Liver (tissue), 9 donors: Measurements from ENCODE around the gene ZNRF3. TPM values are rescaled to one million over a fixed set of nuclear protein-coding genes. Genes with fewer than 3 reads are reported as not detected.

Experiments
- DNase-seq: peaks from one replicate; pipeline ENCODE4 v3.0.0-alpha.2; 2017; ENCODE audit warnings: low spot score
- H3K27ac ChIP-seq, 2 donors: one replicate each; pipeline ENCODE4 v1.7.0; 2013; ENCODE audit warnings: inconsistent platforms in 2 of 2, low read length in 2 of 2, control low read depth in 1 of 2, low read depth in 1 of 2, mild to moderate bottlenecking in 1 of 2
- H3K27me3 ChIP-seq, 4 donors: one replicate each; pipeline versions ENCODE4 v1.6.1 to v1.7.0; 2013; ENCODE audit warnings: low read length in 3 of 4, inconsistent platforms in 1 of 4, mild to moderate bottlenecking in 1 of 4, moderate library complexity in 1 of 4; ENCODE audit not compliant: control insufficient read depth in 4 of 4, insufficient read depth in 4 of 4
- H3K36me3 ChIP-seq, 4 donors: one replicate each; pipeline versions ENCODE4 v1.6.1 to v1.7.0; 2013; ENCODE audit warnings: low read length in 3 of 4, mild to moderate bottlenecking in 3 of 4, low read depth in 1 of 4, moderate library complexity in 1 of 4; ENCODE audit not compliant: control insufficient read depth in 4 of 4, insufficient read depth in 3 of 4
- H3K4me1 ChIP-seq, 4 donors: one replicate each; pipeline versions ENCODE4 v1.6.1 to v1.7.0; 2013; ENCODE audit warnings: low read length in 3 of 4, mild to moderate bottlenecking in 3 of 4, moderate library complexity in 1 of 4; ENCODE audit not compliant: control insufficient read depth in 4 of 4, insufficient read depth in 4 of 4
- H3K4me3 ChIP-seq, 3 donors: one replicate each; pipeline versions ENCODE4 v1.6.1 to v1.7.0; 2013; ENCODE audit warnings: low read length in 3 of 3, control low read depth in 1 of 3, low read depth in 1 of 3, mild to moderate bottlenecking in 1 of 3
- H3K9ac ChIP-seq, 2 donors: one replicate each; pipeline ENCODE4 v1.7.0; 2013; ENCODE audit warnings: low read length in 2 of 2, mild to moderate bottlenecking in 2 of 2, moderate library complexity in 2 of 2, control low read depth in 1 of 2, low read depth in 1 of 2
- H3K9me3 ChIP-seq, 4 donors: one replicate each; pipeline versions ENCODE4 v1.6.1 to v1.7.0; 2013; ENCODE audit warnings: low read length in 3 of 4; ENCODE audit not compliant: control insufficient read depth in 4 of 4
- ATF3 ChIP-seq: IDR thresholded peaks from 2 replicates; pipeline ENCODE4 v1.6.1; 2016; ENCODE audit warnings: antibody characterized with exemption
- EGR1 ChIP-seq, 2 donors: IDR thresholded peaks; 2 replicates each; pipeline ENCODE4 v1.6.1; 2016 to 2018; ENCODE audit warnings: antibody characterized with exemption in 2 of 2, low read depth in 2 of 2
- FOXA1 ChIP-seq: IDR thresholded peaks from 2 replicates; pipeline ENCODE4 v1.6.1; 2016; ENCODE audit warnings: antibody characterized with exemption
- FOXA2 ChIP-seq: IDR thresholded peaks from 2 replicates; pipeline ENCODE4 v1.6.1; 2016; ENCODE audit warnings: antibody characterized with exemption
- GABPA ChIP-seq, 2 donors: IDR thresholded peaks in 1 of 2; conservative IDR thresholded peaks in 1 of 2; 2 replicates each; pipeline ENCODE4 v1.6.1; 2016; ENCODE audit warnings: antibody characterized with exemption in 2 of 2, mild to moderate bottlenecking in 1 of 2, moderate library complexity in 1 of 2
- HNF4A ChIP-seq, 2 donors: conservative IDR thresholded peaks; 2 replicates each; pipeline ENCODE4 v1.6.1; 2016; ENCODE audit warnings: antibody characterized with exemption in 2 of 2, mild to moderate bottlenecking in 2 of 2
- HNF4G ChIP-seq: IDR thresholded peaks from 2 replicates; pipeline ENCODE4 v1.6.1; 2016; ENCODE audit warnings: antibody characterized with exemption
- JUND ChIP-seq, 2 donors: IDR thresholded peaks; 2 replicates each; pipeline ENCODE4 v1.6.1; 2016; ENCODE audit warnings: antibody characterized with exemption in 2 of 2
- MAX ChIP-seq: IDR thresholded peaks from 2 replicates; pipeline ENCODE4 v1.6.1; 2016; ENCODE audit warnings: antibody characterized with exemption
- NR2F2 ChIP-seq: IDR thresholded peaks from 2 replicates; pipeline ENCODE4 v1.6.1; 2016; ENCODE audit warnings: antibody characterized with exemption
- RAD21 ChIP-seq, 2 donors: IDR thresholded peaks; 2 replicates each; pipeline ENCODE4 v1.6.1; 2016; ENCODE audit warnings: antibody characterized with exemption in 2 of 2, mild to moderate bottlenecking in 2 of 2
- RXRA ChIP-seq, 2 donors: IDR thresholded peaks; 2 replicates each; pipeline ENCODE4 v1.6.1; 2017 to 2018; ENCODE audit warnings: antibody characterized with exemption in 2 of 2, mild to moderate bottlenecking in 1 of 2
- SP1 ChIP-seq: IDR thresholded peaks from 2 replicates; pipeline ENCODE4 v1.6.1; 2018; ENCODE audit warnings: antibody characterized with exemption, mild to moderate bottlenecking
- TAF1 ChIP-seq: conservative IDR thresholded peaks from 2 replicates; pipeline ENCODE4 v1.6.1; 2016; ENCODE audit warnings: antibody characterized with exemption, mild to moderate bottlenecking
- YY1 ChIP-seq: IDR thresholded peaks from 2 replicates; pipeline ENCODE4 v1.6.1; 2016; ENCODE audit warnings: antibody characterized with exemption, mild to moderate bottlenecking
- WGBS: extraction: QIAGEN DNeasy Blood & Tissue Kit; methylation state at CpG from one replicate; pipeline ENCODE4 v1.1.7; 2013; 5-methylcytosine and 5-hydroxymethylcytosine counted together
- polyA plus RNA-seq, 2 donors: library from polyadenylated mRNA; stranded (reverse) in 1 of 2; unstranded in 1 of 2; fragments of 200-250 nt in 1 of 2; fragments of >200 nt in 1 of 2; fragmentation: Nextera tagmentation in 1 of 2; extraction: Ambion mirVana in 1 of 2; gene quantifications; one replicate each; pipeline versions ENCODE4 v1.2.1 to v1.2.3, GENCODE V29; 2013 to 2015
- total RNA-seq, 2 donors: library from RNA; depleted of rRNA; stranded (reverse); fragments of >200 nt; gene quantifications; one replicate each; pipeline ENCODE4 v1.2.3, GENCODE V29; 2014
- TF ChIP-seq, protein P1 (sequence below): IDR thresholded peaks from 2 replicates; pipeline ENCODE4 v1.6.1; 2016; ENCODE audit warnings: antibody characterized with exemption, mild to moderate bottlenecking
- TF ChIP-seq, protein P2 (sequence below): IDR thresholded peaks from 2 replicates; pipeline ENCODE4 v1.6.1; 2016; ENCODE audit warnings: antibody characterized with exemption
- TF ChIP-seq, protein P3 (sequence below): fragments of 150-350 bp; IDR thresholded peaks from 2 replicates; pipeline ENCODE4 v1.5.1; 2017; ENCODE audit warnings: improper control_type of control experiment, low read depth, low read length; ENCODE audit not compliant: missing input control
- donor health status: healthy.
- donor health status: healthy.
- donor health status: healthy.
- donor health status: healthy.
- donor health status: healthy.

Gene ZNRF3
- total and polyA plus RNA-seq, 4 donors = 2.2 to 5.9 (median 4.7) TPM

DNA sequence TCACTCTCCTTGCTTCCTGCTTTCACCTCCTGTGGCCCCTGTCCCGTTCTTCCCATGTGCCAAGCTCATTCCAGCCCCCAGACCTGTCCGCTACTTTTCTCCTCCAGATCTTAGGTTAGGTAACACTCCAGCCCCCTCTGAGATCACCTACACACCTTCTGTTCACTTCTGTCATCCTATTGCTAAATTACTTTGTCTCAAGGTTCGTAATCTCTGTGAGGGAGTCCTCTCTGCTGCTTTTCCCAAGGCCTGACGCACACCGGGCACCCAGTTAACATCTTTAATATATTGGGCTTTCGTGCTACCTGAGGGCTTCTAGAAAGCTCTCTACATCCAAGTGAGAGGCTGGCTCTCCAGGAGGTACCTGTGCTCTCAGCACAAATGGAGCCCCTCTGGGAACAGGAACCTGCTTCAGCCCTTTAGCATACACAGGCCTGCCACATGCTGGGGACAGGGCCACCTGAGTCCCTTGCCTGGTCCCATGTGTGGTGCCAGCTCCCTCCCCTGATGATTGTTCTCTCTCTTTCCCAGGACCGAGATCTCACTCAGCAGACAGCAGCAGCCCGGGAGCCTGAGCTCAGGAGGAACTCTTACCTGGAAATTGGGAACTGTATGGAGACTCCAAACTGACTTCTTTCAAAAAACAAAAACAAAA, 169.8 kb downstream of the ZNRF3 start:
- WGBS = 96% methylated on average over 8 of the region's 8 CpGs

GRCh38 chr22:29054251-29054767, 170.9 kb downstream of the ZNRF3 start:
- H3K4me1 ChIP-seq = peaks cover 4 to 17% (median 13%) of the 10 kb centered on the region in 4 donors
- DNase-seq = peak; percentile 62
- 29% methylated on average over 10 of the region's 10 CpGs for WGBS
- TF ChIP-seq, protein P1, sequence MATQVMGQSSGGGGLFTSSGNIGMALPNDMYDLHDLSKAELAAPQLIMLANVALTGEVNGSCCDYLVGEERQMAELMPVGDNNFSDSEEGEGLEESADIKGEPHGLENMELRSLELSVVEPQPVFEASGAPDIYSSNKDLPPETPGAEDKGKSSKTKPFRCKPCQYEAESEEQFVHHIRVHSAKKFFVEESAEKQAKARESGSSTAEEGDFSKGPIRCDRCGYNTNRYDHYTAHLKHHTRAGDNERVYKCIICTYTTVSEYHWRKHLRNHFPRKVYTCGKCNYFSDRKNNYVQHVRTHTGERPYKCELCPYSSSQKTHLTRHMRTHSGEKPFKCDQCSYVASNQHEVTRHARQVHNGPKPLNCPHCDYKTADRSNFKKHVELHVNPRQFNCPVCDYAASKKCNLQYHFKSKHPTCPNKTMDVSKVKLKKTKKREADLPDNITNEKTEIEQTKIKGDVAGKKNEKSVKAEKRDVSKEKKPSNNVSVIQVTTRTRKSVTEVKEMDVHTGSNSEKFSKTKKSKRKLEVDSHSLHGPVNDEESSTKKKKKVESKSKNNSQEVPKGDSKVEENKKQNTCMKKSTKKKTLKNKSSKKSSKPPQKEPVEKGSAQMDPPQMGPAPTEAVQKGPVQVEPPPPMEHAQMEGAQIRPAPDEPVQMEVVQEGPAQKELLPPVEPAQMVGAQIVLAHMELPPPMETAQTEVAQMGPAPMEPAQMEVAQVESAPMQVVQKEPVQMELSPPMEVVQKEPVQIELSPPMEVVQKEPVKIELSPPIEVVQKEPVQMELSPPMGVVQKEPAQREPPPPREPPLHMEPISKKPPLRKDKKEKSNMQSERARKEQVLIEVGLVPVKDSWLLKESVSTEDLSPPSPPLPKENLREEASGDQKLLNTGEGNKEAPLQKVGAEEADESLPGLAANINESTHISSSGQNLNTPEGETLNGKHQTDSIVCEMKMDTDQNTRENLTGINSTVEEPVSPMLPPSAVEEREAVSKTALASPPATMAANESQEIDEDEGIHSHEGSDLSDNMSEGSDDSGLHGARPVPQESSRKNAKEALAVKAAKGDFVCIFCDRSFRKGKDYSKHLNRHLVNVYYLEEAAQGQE = no peak
- TF ChIP-seq SP1 (peak; percentile 77), FOXA2 (no peak), JUND (IDR thresholded peaks at IDR 0.05) (peak in 1 of 2 donors; percentile 38), HNF4A (conservative IDR thresholded peaks at IDR 0.05) (peak; percentile 97 to 99), YY1 (no peak), HNF4G (peak; percentile 91), GABPA (IDR thresholded peaks at IDR 0.05 in 1 of 2, conservative IDR thresholded peaks at IDR 0.05 in 1 of 2) (no peak), ATF3 (peak; percentile 10), NR2F2 (peak; percentile 96), TAF1 (no peak), MAX (no peak), RXRA (IDR thresholded peaks at IDR 0.05) (peak; percentile 97 to 99), RAD21 (IDR thresholded peaks at IDR 0.05) (peak; percentile 15 to 65), EGR1 (IDR thresholded peaks at IDR 0.05; ENCODE audit: low read depth in 2 of 2) (no peak)
- TF ChIP-seq, protein P2, sequence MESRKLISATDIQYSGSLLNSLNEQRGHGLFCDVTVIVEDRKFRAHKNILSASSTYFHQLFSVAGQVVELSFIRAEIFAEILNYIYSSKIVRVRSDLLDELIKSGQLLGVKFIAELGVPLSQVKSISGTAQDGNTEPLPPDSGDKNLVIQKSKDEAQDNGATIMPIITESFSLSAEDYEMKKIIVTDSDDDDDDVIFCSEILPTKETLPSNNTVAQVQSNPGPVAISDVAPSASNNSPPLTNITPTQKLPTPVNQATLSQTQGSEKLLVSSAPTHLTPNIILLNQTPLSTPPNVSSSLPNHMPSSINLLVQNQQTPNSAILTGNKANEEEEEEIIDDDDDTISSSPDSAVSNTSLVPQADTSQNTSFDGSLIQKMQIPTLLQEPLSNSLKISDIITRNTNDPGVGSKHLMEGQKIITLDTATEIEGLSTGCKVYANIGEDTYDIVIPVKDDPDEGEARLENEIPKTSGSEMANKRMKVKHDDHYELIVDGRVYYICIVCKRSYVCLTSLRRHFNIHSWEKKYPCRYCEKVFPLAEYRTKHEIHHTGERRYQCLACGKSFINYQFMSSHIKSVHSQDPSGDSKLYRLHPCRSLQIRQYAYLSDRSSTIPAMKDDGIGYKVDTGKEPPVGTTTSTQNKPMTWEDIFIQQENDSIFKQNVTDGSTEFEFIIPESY = no peak
- TF ChIP-seq, protein P3, sequence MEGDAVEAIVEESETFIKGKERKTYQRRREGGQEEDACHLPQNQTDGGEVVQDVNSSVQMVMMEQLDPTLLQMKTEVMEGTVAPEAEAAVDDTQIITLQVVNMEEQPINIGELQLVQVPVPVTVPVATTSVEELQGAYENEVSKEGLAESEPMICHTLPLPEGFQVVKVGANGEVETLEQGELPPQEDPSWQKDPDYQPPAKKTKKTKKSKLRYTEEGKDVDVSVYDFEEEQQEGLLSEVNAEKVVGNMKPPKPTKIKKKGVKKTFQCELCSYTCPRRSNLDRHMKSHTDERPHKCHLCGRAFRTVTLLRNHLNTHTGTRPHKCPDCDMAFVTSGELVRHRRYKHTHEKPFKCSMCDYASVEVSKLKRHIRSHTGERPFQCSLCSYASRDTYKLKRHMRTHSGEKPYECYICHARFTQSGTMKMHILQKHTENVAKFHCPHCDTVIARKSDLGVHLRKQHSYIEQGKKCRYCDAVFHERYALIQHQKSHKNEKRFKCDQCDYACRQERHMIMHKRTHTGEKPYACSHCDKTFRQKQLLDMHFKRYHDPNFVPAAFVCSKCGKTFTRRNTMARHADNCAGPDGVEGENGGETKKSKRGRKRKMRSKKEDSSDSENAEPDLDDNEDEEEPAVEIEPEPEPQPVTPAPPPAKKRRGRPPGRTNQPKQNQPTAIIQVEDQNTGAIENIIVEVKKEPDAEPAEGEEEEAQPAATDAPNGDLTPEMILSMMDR = no peak

More for the DNA sequence above, 169.8 kb downstream of the ZNRF3 start:
- H3K4me1 ChIP-seq = peaks cover 4 to 17% (median 13%) of the 10 kb centered on the region in 4 donors
- H3K4me3 ChIP-seq = no peak overlapping the region
- TF ChIP-seq GABPA (IDR thresholded peaks at IDR 0.05 in 1 of 2, conservative IDR thresholded peaks at IDR 0.05 in 1 of 2) = no peak
- TF ChIP-seq NR2F2 = no peak
- no peak for TF ChIP-seq ATF3
- TF ChIP-seq FOXA1 = no peak
- no peak for TF ChIP-seq HNF4G
- no peak for TF ChIP-seq FOXA2
- TF ChIP-seq, protein P3 = no peak
- no peak for TF ChIP-seq EGR1 (IDR thresholded peaks at IDR 0.05; ENCODE audit: low read depth in 2 of 2)
- no peak overlapping the region for H3K27ac ChIP-seq
- H3K9ac ChIP-seq = no peak overlapping the region
- H3K36me3 ChIP-seq = peaks cover 0 to 19% (median 6%) of the 10 kb centered on the region in 4 donors
- no peaks in the 10 kb centered on the region for H3K9me3 ChIP-seq
- no peak for DNase-seq
- no peaks in the 10 kb centered on the region for H3K27me3 ChIP-seq

More at GRCh38 chr22:29054251-29054767, 170.9 kb downstream of the ZNRF3 start:
- Histone ChIP-seq H3K27ac (no peak overlapping the region), H3K27me3 (no peaks in the 10 kb centered on the region), H3K9ac (no peak overlapping the region), H3K36me3 (peaks cover 0 to 10% (median under 1%) of the 10 kb centered on the region in 4 donors), H3K9me3 (no peaks in the 10 kb centered on the region), H3K4me3 (no peak overlapping the region)
